ENCODE measurements around the gene ILKAP. TPM values are rescaled to one million over a fixed set of nuclear protein-coding genes. Genes with fewer than 3 reads are reported as not detected.

Gene ILKAP
- total RNA-seq, 4 donors from 2014 or later: 27.3 to 36.0 (median 34.3) TPM

- H3K36me3 ChIP-seq: peaks cover 78 to 93% (median 90%) of the 10 kb centered on the region in 4 donors
- TF ChIP-seq POLR2A (IDR thresholded peaks at IDR 0.05; ENCODE audit: low read depth) (no peak), EP300 (IDR thresholded peaks at IDR 0.05) (no peak), CTCF (IDR thresholded peaks at IDR 0.05) (no peak), POLR2AphosphoS5 (IDR thresholded peaks at IDR 0.05) (no peak)
- no peaks in the 10 kb centered on the region for H3K9me3 ChIP-seq
- no peaks in the 10 kb centered on the region for H3K27me3 ChIP-seq
- H3K27ac ChIP-seq (replicated peaks in 1 of 4): no peak overlapping the region
- H3K4me1 ChIP-seq: peaks cover 0 to 4% (median 2%) of the 10 kb centered on the region in 4 donors
- intact Hi-C loops (cut with DNase I): no loop called here
- no peak for DNase-seq (ENCODE audit: extremely low spot score)
- 93% methylated on average over 2 of the region's 2 CpGs for WGBS
- H3K4me3 ChIP-seq: no peak overlapping the region
Observed at GRCh38 chr2:238190445-238190844, 13.1 kb downstream of the ILKAP start.

- H3K27ac ChIP-seq (replicated peaks in 1 of 4): no peak overlapping the region
Observed at GRCh38 chr2:238187618-238188548, 15.6 kb downstream of the ILKAP start.

GRCh38 chr2:238183821-238184220 is 19.7 kb downstream of the ILKAP start:
- intact Hi-C loops (cut with DNase I): no loop called here

More at GRCh38 chr2:238187618-238188548, 15.6 kb downstream of the ILKAP start:
- intact Hi-C loops (cut with DNase I): no loop called here
- H3K27me3 ChIP-seq: no peaks in the 10 kb centered on the region
- H3K9me3 ChIP-seq: no peaks in the 10 kb centered on the region
- DNase-seq (ENCODE audit: extremely low spot score): no peak
- H3K4me3 ChIP-seq: no peak overlapping the region
- H3K4me1 ChIP-seq: peaks cover 0 to 3% (median 0%) of the 10 kb centered on the region in 4 donors
- WGBS: 87% methylated on average over 16 of the region's 17 CpGs
- TF ChIP-seq POLR2AphosphoS5 (IDR thresholded peaks at IDR 0.05) (no peak), POLR2A (IDR thresholded peaks at IDR 0.05; ENCODE audit: low read depth) (no peak), EP300 (IDR thresholded peaks at IDR 0.05) (no peak), CTCF (IDR thresholded peaks at IDR 0.05) (no peak)
- peaks cover 86 to 100% (median 98%) of the 10 kb centered on the region in 4 donors for H3K36me3 ChIP-seq

DNA sequence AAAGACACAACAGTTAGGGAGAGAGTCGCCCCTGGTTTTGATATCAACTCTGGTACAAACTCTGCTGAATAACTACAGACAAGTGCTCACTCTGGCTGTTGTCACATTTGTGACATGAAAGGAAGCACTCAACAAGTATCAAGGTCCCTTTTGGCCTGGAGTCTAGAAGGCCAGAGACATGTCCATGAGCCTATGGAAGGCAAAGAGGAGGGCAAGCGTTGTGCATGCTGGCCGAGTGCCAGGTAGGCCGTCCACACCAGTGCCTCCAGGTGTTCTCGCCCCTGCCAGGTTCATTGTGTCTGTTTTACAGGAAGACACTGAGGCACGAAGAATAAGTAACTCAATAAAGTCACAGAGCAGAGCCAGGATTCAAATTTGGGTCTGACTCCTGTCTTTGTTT is 21.1 kb downstream of the ILKAP start:
- no peak overlapping the region for H3K4me3 ChIP-seq
- intact Hi-C loops (cut with DNase I): no loop called here
- TF ChIP-seq EP300 (IDR thresholded peaks at IDR 0.05): no peak
- no peak for TF ChIP-seq POLR2A (IDR thresholded peaks at IDR 0.05; ENCODE audit: low read depth)
- no peak for TF ChIP-seq CTCF (IDR thresholded peaks at IDR 0.05)
- no peak for TF ChIP-seq POLR2AphosphoS5 (IDR thresholded peaks at IDR 0.05)
- no peak overlapping the region for H3K27ac ChIP-seq (replicated peaks in 1 of 4)
- DNase-seq (ENCODE audit: extremely low spot score): no peak
- no peaks in the 10 kb centered on the region for H3K9me3 ChIP-seq
- H3K36me3 ChIP-seq: peaks cover 81 to 100% (median 99%) of the 10 kb centered on the region in 4 donors
- 72% methylated on average over 6 of the region's 6 CpGs for WGBS
- no peaks in the 10 kb centered on the region for H3K27me3 ChIP-seq
- no peaks in the 10 kb centered on the region for H3K4me1 ChIP-seq

More at GRCh38 chr2:238183821-238184220, 19.7 kb downstream of the ILKAP start:
- Histone ChIP-seq H3K9me3 (no peaks in the 10 kb centered on the region), H3K36me3 (peaks cover 86 to 100% (median 99%) of the 10 kb centered on the region in 4 donors), H3K4me3 (no peak overlapping the region), H3K27me3 (no peaks in the 10 kb centered on the region), H3K27ac (replicated peaks in 1 of 4) (no peak overlapping the region), H3K4me1 (peaks cover 0 to 3% (median 0%) of the 10 kb centered on the region in 4 donors)
- no peak for DNase-seq (ENCODE audit: extremely low spot score)
- 76% methylated on average over 4 of the region's 4 CpGs for WGBS
- TF ChIP-seq POLR2AphosphoS5 (IDR thresholded peaks at IDR 0.05) (no peak), EP300 (IDR thresholded peaks at IDR 0.05) (no peak), CTCF (IDR thresholded peaks at IDR 0.05) (no peak), POLR2A (IDR thresholded peaks at IDR 0.05; ENCODE audit: low read depth) (no peak)

Measured in esophagus muscularis mucosa (tissue), 4 donors.